K562 (cell line): ENCODE measurements around the gene STK36. TPM values are rescaled to one million over a fixed set of nuclear protein-coding genes. Genes with fewer than 3 reads are reported as not detected.

Experiments
- ATAC-seq: fragments of 200-7000 bp; cut with Tn5 transposase; 3 replicates; pipeline ENCODE4 v1.9.1; 2020; ENCODE audit warnings: moderate library complexity
- BruUV-seq: library from RNA; stranded (reverse); fragments of 400-500 nt; replicated peaks from 2 replicates; lab custom pipeline; 2021; lab: Mats Ljungman, UMichigan
- CTCF ChIA-PET: fragments of 300-600 bp; formaldehyde crosslinking; extraction: SDS; loops from one replicate; lab custom pipeline; 2021; ENCODE audit warnings: low intra/inter-chr PET ratio; lab: Yijun Ruan, JAX
- POLR2A ChIA-PET: fragments of 300-600, 350-650 bp; sonication (Branson Sonifier 250); formaldehyde crosslinking; extraction: SDS; loops from one replicate; lab custom pipeline; 2021; ENCODE audit warnings: antibody characterized with exemption, inconsistent platforms; lab: Yijun Ruan, JAX
- DNase-seq, 4 experiments: peaks; one replicate each; pipeline versions ENCODE4 v3.0.0 to v3.0.0-alpha.2; 2011 to 2018; ENCODE audit warnings: low spot score in 3 of 4, mixed read lengths in 3 of 4; ENCODE audit errors: extremely low read depth in 1 of 4
- FAIRE-seq: peaks from 2 replicates; lab custom pipeline; 2011; peaks lifted over from hg19 to GRCh38; lab: Jason Lieb, UNC
- H2AFZ ChIP-seq: 2 replicates; pipeline ENCODE4 v1.6.0; 2011; ENCODE audit warnings: low read depth, low read length, control low read depth, inconsistent platforms
- H3K27ac ChIP-seq: fragments of 200-600 bp; 3 replicates; pipeline ENCODE4 v1.8.0; 2011; ENCODE audit warnings: low read depth, mild to moderate bottlenecking, control low read depth, inconsistent platforms, low read length, moderate library complexity, mixed read lengths; ENCODE audit errors: extremely low read depth
- H3K27me3 ChIP-seq, 2 experiments: fragments of 300-600 bp in 1 of 2; 2 replicates in 1 of 2; 3 replicates in 1 of 2; pipeline versions ENCODE4 v1.6.0 to v1.8.0; 2011; ENCODE audit warnings: inconsistent platforms in 2 of 2, low read length in 2 of 2, mild to moderate bottlenecking in 1 of 2, mixed read lengths in 1 of 2, moderate library complexity in 1 of 2; ENCODE audit not compliant: control insufficient read depth in 2 of 2, insufficient read depth in 2 of 2
- H3K36me3 ChIP-seq: fragments of 300-600 bp; 3 replicates; pipeline ENCODE4 v1.8.0; 2011; ENCODE audit warnings: mild to moderate bottlenecking, low read length, inconsistent platforms; ENCODE audit not compliant: control insufficient read depth, insufficient read depth
- H3K4me1 ChIP-seq, 2 experiments: fragments of 200-600 bp in 1 of 2; replicated peaks in 1 of 2; 2 replicates in 1 of 2; 3 replicates in 1 of 2; pipeline versions ENCODE4 v1.5.1 to v1.8.0; 2011; ENCODE audit warnings: inconsistent platforms in 2 of 2, low read length in 2 of 2, mild to moderate bottlenecking in 1 of 2, mixed read lengths in 1 of 2, moderate library complexity in 1 of 2; ENCODE audit not compliant: control insufficient read depth in 2 of 2, insufficient read depth in 2 of 2
- H3K4me2 ChIP-seq: 2 replicates; pipeline ENCODE4 v1.6.1; 2011; ENCODE audit warnings: low read length, control low read depth, inconsistent platforms, mixed read lengths; ENCODE audit not compliant: insufficient read depth
- H3K4me3 ChIP-seq: fragments of 200-600 bp; sonication (generic), shearing (Covaris generic); 2 replicates; pipeline ENCODE4 v1.5.1; 2016; ENCODE audit warnings: control low read depth, inconsistent platforms
- H3K79me2 ChIP-seq: fragments of 200-600 bp; 3 replicates; pipeline ENCODE4 v1.8.0; 2011; ENCODE audit warnings: low read length, inconsistent platforms; ENCODE audit not compliant: control insufficient read depth, insufficient read depth
- H3K9ac ChIP-seq, 2 experiments: 2 replicates each; pipeline versions ENCODE4 v1.6.0 to v1.6.1; 2011; ENCODE audit warnings: low read depth in 2 of 2, low read length in 2 of 2, control low read depth in 1 of 2, inconsistent platforms in 1 of 2, mild to moderate bottlenecking in 1 of 2, mixed read lengths in 1 of 2; ENCODE audit not compliant: insufficient read depth in 1 of 2
- H3K9me1 ChIP-seq: one replicate; pipeline ENCODE4 v1.6.0; 2011; ENCODE audit warnings: inconsistent platforms, mild to moderate bottlenecking, low read length, moderate library complexity; ENCODE audit not compliant: control insufficient read depth, insufficient read depth
- H3K9me3 ChIP-seq: replicated peaks from 2 replicates; pipeline ENCODE4 v1.5.1; 2011; ENCODE audit warnings: low read depth, low read length, inconsistent platforms; ENCODE audit not compliant: control insufficient read depth, insufficient read depth
- H4K20me1 ChIP-seq: replicated peaks from 2 replicates; pipeline ENCODE4 v1.6.1; 2011; ENCODE audit warnings: low read length, inconsistent platforms, mixed read lengths; ENCODE audit not compliant: control insufficient read depth, insufficient read depth
- KLF16 ChIP-seq: IDR thresholded peaks from 2 replicates; pipeline ENCODE4 v1.6.1; 2016; ENCODE audit warnings: antibody characterized with exemption
- MLX ChIP-seq, 2 experiments: fragments of 450-650 bp in 1 of 2; sonication (generic) in 1 of 2; formaldehyde crosslinking; conservative IDR thresholded peaks; 2 replicates each; pipeline versions ENCODE4 v1.4.0 to v1.8.1; 2020 to 2022; ENCODE audit warnings: mild to moderate bottlenecking in 1 of 2, missing genetic modification reagents in 1 of 2
- PURB ChIP-seq: sonication (generic); formaldehyde crosslinking; IDR thresholded peaks from 2 replicates; pipeline ENCODE4 v1.9.0; 2021; ENCODE audit warnings: low read depth, mild to moderate bottlenecking, missing genetic modification reagents
- XRCC3 ChIP-seq: fragments of 450-650 bp; IDR thresholded peaks from 2 replicates; pipeline ENCODE4 v1.6.1; 2017; ENCODE audit warnings: mild to moderate bottlenecking, moderate library complexity
- ZNF121 ChIP-seq: sonication (generic); formaldehyde crosslinking; conservative IDR thresholded peaks from 2 replicates; pipeline ENCODE4 v1.8.0; 2022; ENCODE audit warnings: missing genetic modification reagents
- ZNF212 ChIP-seq: fragments of 450-650 bp; formaldehyde crosslinking; IDR thresholded peaks from 2 replicates; pipeline ENCODE4 v1.4.0; 2020; ENCODE audit warnings: mild to moderate bottlenecking
- ZNF717 ChIP-seq: fragments of 250-450 bp; sonication (Bioruptor Pico); IDR thresholded peaks from 2 replicates; pipeline ENCODE4 v1.5.0; 2021
- WGBS: fragments of 100-300 bp; shearing (Covaris generic); methylation state at CpG from one replicate; pipeline ENCODE4 v1.1.6; 2016; ENCODE audit warnings: low coverage, mixed read lengths; ENCODE audit not compliant: insufficient coverage; ENCODE audit errors: missing lambda C conversion rate; 5-methylcytosine and 5-hydroxymethylcytosine counted together
- in situ Hi-C: fragments of 300-500 bp; cut with MboI; formaldehyde crosslinking; loops from 4 replicates; pipeline ENCODE4 v1.15.0; 2018; ENCODE audit warnings: inconsistent platforms, mixed read lengths
- intact Hi-C: fragments of 100-400 bp; cut with micrococcal nuclease; formaldehyde crosslinking; loops from 2 replicates; pipeline ENCODE4 v1.14.2; 2022
- polyA plus RNA-seq, 8 experiments: library from polyadenylated mRNA; depleted of rRNA in 4 of 8; stranded (reverse) in 5 of 8; unstranded in 3 of 8; fragments of >200 nt; fragmentation: Nextera tagmentation in 2 of 8; fragmentation: Illumina TruSeq in 1 of 8; extraction: Ambion mirVana in 2 of 8; extraction: Trizol in 1 of 8; gene quantifications; 2 replicates each; pipeline versions ENCODE4 v1.2.1 to v1.2.3, GENCODE V29; 2011 to 2014; ENCODE audit warnings: inconsistent platforms in 1 of 8, missing spikeins in 1 of 8
- total RNA-seq, 7 experiments: library from RNA; depleted of rRNA in 6 of 7; stranded (reverse); fragments of >200 nt in 6 of 7; fragmentation: Illumina TruSeq in 2 of 7; extraction: Trizol in 2 of 7; gene quantifications; 2 replicates each; pipeline versions ENCODE4 v1.2.1 to v1.2.3, GENCODE V29; 2011 to 2021; ENCODE audit warnings: low replicate concordance in 1 of 7

The STK36 gene
- total and polyA plus RNA-seq, 9 of the 15 experiments (the other 6 are each of a cell fraction or from before 2014, with no cell fraction given), result 3.5 to 12.4 (median 6.7) TPM

- H3K79me2 ChIP-seq, result no peaks in the 10 kb centered on the region
- 23% methylated on average over 7 of the region's 7 CpGs for WGBS
- DNase-seq, result no peak
- H3K4me3 ChIP-seq, result no peak overlapping the region
- H3K4me2 ChIP-seq, result no peak overlapping the region
- intact Hi-C loops (no loop called here), in situ Hi-C loops (no loop called here)
- no peak for FAIRE-seq
- BruUV-seq, result no TSS peak
- ChIA-PET POLR2A (interaction anchor here (0.8 kb wide), 1 partner anchor 18 kb away, joined by 3 read pairs; no protein-coding TSS in a partner anchor), CTCF (interaction anchor here (1.1 kb wide), 1 partner anchor 211 kb away, joined by 3 read pairs; no protein-coding TSS in a partner anchor)
- H3K9ac ChIP-seq, result no peak overlapping the region
- H3K36me3 ChIP-seq, result no peaks in the 10 kb centered on the region
- peak overlapping the region; percentile 74 for H2AFZ ChIP-seq
- no peaks in the 10 kb centered on the region for H4K20me1 ChIP-seq
- no peaks in the 10 kb centered on the region for H3K9me3 ChIP-seq
- no peaks in the 10 kb centered on the region; a peak in 1 of 5 replicates for H3K4me1 ChIP-seq
- no peak for TF ChIP-seq MLX (CRISPR knock-in tag; conservative IDR thresholded peaks at IDR 0.05)
- no peak for TF ChIP-seq KLF16
- no peak for TF ChIP-seq ZNF121 (CRISPR knock-in tag)
- no peak for TF ChIP-seq ZNF212 (CRISPR knock-in tag)
- TF ChIP-seq PURB (CRISPR knock-in tag), result no peak
- no peak for TF ChIP-seq ZNF717 (CRISPR knock-in tag)
- no peak for TF ChIP-seq XRCC3
- TF ChIP-seq, all 486 proteins: peak for 0
- Histone ChIP-seq H3K27ac (no peak overlapping the region), H3K27me3 (no peaks in the 10 kb centered on the region), H3K9me1 (no peaks in the 10 kb centered on the region)
- ATAC-seq, result peak; percentile 48
Observed at GRCh38 chr2:218622606-218623365, 49.1 kb upstream of the STK36 start.
